ENCODE data around the gene PES1.

DNA sequence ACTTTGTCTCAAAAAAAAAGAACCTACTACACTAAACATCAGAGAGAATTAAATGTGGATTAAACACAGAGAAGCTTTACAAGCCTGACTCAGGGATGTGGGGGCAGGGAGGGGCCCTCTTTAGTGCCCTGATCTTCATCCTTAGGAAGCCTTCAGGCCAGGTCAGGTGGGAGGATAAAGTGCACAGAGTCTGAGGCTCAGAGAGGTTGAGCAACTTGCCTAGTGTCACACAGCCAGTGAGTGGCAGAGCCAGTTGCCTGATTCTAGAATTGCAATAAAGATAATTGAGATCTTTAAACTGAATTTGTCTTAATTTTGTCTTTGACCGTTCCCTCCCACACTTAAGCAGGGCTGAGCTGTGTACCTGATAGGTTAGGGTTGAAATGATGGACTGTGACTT lies 52.3 kb downstream of the PES1 start:
- TF ChIP-seq, protein P1, sequence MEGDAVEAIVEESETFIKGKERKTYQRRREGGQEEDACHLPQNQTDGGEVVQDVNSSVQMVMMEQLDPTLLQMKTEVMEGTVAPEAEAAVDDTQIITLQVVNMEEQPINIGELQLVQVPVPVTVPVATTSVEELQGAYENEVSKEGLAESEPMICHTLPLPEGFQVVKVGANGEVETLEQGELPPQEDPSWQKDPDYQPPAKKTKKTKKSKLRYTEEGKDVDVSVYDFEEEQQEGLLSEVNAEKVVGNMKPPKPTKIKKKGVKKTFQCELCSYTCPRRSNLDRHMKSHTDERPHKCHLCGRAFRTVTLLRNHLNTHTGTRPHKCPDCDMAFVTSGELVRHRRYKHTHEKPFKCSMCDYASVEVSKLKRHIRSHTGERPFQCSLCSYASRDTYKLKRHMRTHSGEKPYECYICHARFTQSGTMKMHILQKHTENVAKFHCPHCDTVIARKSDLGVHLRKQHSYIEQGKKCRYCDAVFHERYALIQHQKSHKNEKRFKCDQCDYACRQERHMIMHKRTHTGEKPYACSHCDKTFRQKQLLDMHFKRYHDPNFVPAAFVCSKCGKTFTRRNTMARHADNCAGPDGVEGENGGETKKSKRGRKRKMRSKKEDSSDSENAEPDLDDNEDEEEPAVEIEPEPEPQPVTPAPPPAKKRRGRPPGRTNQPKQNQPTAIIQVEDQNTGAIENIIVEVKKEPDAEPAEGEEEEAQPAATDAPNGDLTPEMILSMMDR (IDR thresholded peaks at IDR 0.05): no peak
- TF ChIP-seq POLR2A (IDR thresholded peaks at IDR 0.05): no peak

Data from testis (tissue), 2 donors.